Calu3 (cell line): ENCODE data around the gene TRIM71. TPM values are rescaled to one million over a fixed set of nuclear protein-coding genes. Genes with fewer than 3 reads are reported as not detected.

Source experiments
- BruUV-seq: library from RNA; stranded (reverse); fragments of 400-500 nt; replicated peaks from 2 replicates; lab custom pipeline; 2021; lab: Mats Ljungman, UMichigan
- CTCF ChIA-PET: fragments of 300-600 bp; sonication (Branson Sonifier 250); formaldehyde crosslinking; loops from one replicate; lab custom pipeline; 2022; ENCODE audit warnings: antibody characterized with exemption; lab: Charles Lee
- DNase-seq: peaks from one replicate; pipeline ENCODE4 v3.0.0; 2022
- H3K27ac Mint-ChIP-seq: one replicate; pipeline ENCODE4 v1.8.0; 2022; ENCODE audit warnings: mixed read lengths; ENCODE audit not compliant: unreplicated experiment
- H3K27me3 Mint-ChIP-seq: one replicate; pipeline ENCODE4 v1.8.0; 2022; ENCODE audit warnings: mixed read lengths; ENCODE audit not compliant: unreplicated experiment
- H3K36me3 Mint-ChIP-seq: one replicate; pipeline ENCODE4 v1.8.0; 2022; ENCODE audit warnings: mild to moderate bottlenecking, moderate library complexity, mixed read lengths; ENCODE audit not compliant: insufficient read depth, unreplicated experiment
- H3K4me1 Mint-ChIP-seq: one replicate; pipeline ENCODE4 v1.8.0; 2022; ENCODE audit warnings: mild to moderate bottlenecking, low read depth, mixed read lengths; ENCODE audit not compliant: unreplicated experiment
- H3K4me3 Mint-ChIP-seq: one replicate; pipeline ENCODE4 v1.8.0; 2022; ENCODE audit warnings: mild to moderate bottlenecking, low read depth, moderate library complexity, mixed read lengths; ENCODE audit not compliant: unreplicated experiment
- H3K9me3 Mint-ChIP-seq: one replicate; pipeline ENCODE4 v1.8.0; 2022; ENCODE audit warnings: low read depth, mixed read lengths; ENCODE audit not compliant: unreplicated experiment
- intact Hi-C: fragments of 100-400 bp; cut with micrococcal nuclease; formaldehyde crosslinking; loops from one replicate; pipeline ENCODE4 v1.10.0; 2022; ENCODE audit not compliant: unreplicated experiment
- total RNA-seq: library from RNA; stranded (reverse); gene quantifications from 2 replicates; pipeline ENCODE4 v1.2.3, GENCODE V29; 2022
- TF ChIP-seq, protein P1 (sequence below): fragments of 200-600 bp; IDR thresholded peaks from one replicate; pipeline ENCODE4 v1.8.0; 2022; ENCODE audit warnings: antibody characterized with exemption; ENCODE audit not compliant: unreplicated experiment

Gene TRIM71
- total RNA-seq, 1 experiment from 2014 or later: not detected

DNA sequence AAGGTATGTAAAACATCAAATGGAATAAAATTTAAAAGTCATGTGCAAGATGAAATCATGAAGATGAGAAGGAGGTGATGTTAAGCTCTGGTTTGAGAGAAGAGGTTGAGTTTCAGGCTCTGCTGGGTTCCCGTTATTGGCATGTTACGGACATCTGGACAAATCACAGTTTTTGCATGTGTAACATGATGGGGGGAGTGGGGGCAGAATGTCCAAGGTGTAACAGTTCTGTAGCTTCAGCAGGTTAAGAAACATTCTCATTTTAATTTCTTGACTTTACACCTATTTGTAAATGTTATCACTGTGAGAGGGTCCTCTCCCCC, 17.2 kb downstream of the TRIM71 start:
- CTCF ChIA-PET: no interaction called here
- intact Hi-C loops: no loop called here
- H3K36me3 Mint-ChIP-seq: no peaks in the 10 kb centered on the region
- DNase-seq: no peak
- H3K27ac Mint-ChIP-seq: no peak overlapping the region
- TF ChIP-seq, protein P1, sequence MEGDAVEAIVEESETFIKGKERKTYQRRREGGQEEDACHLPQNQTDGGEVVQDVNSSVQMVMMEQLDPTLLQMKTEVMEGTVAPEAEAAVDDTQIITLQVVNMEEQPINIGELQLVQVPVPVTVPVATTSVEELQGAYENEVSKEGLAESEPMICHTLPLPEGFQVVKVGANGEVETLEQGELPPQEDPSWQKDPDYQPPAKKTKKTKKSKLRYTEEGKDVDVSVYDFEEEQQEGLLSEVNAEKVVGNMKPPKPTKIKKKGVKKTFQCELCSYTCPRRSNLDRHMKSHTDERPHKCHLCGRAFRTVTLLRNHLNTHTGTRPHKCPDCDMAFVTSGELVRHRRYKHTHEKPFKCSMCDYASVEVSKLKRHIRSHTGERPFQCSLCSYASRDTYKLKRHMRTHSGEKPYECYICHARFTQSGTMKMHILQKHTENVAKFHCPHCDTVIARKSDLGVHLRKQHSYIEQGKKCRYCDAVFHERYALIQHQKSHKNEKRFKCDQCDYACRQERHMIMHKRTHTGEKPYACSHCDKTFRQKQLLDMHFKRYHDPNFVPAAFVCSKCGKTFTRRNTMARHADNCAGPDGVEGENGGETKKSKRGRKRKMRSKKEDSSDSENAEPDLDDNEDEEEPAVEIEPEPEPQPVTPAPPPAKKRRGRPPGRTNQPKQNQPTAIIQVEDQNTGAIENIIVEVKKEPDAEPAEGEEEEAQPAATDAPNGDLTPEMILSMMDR: no peak
- H3K4me1 Mint-ChIP-seq: no peaks in the 10 kb centered on the region
- H3K27me3 Mint-ChIP-seq: peaks cover 19% of the 10 kb centered on the region
- BruUV-seq: no TSS peak
- H3K9me3 Mint-ChIP-seq: no peaks in the 10 kb centered on the region
- no peak overlapping the region for H3K4me3 Mint-ChIP-seq

DNA sequence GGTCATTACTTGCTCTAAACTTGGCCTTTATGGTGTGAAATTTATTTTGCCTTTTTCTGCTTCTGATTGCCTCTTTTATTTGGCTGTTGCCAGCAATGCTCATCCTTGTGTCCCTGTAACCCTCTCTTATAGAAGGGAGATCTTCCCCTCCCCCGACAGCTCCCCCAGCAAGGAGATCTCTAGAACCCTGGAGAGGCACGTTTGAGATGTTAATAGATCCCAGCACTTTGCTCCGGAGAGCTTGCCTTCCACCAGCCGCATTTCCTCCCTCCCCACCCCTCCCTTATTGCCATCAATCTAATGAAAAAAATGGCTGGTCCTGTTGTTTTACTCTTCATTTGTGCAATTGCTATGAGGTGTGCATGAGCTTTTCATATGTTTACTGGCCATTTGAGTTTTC, 18.2 kb downstream of the TRIM71 start:
- H3K9me3 Mint-ChIP-seq: no peaks in the 10 kb centered on the region
- CTCF ChIA-PET: interaction anchor here (0.6 to 0.7 kb wide), 2 partner anchors 16 to 1058 kb away, joined by 5 to 9 read pairs; no protein-coding TSS in a partner anchor
- BruUV-seq: no TSS peak
- H3K27me3 Mint-ChIP-seq: peaks cover 19% of the 10 kb centered on the region
- no peaks in the 10 kb centered on the region for H3K4me1 Mint-ChIP-seq
- no peak for DNase-seq
- TF ChIP-seq, protein P1: no peak
- H3K36me3 Mint-ChIP-seq: no peaks in the 10 kb centered on the region
- no peak overlapping the region for H3K4me3 Mint-ChIP-seq
- intact Hi-C loops: no loop called here
- H3K27ac Mint-ChIP-seq: no peak overlapping the region

DNA sequence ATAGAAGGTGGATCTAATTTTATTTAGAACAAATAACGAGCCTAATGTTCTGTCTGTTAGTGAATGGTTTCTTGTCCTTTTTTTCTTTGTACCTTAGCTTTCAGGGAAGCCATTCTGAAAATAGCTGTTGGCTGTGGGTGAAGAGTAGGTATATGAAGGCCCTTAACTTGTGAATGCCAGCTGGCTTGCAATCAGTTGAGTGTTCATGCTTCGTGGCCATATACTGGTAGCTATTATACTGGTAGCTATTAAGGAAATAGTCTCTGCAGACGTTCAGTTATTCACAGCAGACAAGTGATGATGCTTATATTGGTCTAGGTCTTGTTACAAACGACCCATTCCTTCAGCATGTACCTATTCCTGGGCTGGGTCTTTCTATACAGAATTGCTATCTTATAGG, 18.8 kb downstream of the TRIM71 start:
- CTCF ChIA-PET: interaction anchor here (0.6 to 0.7 kb wide), 2 partner anchors 15 to 1059 kb away, joined by 5 to 9 read pairs; no protein-coding TSS in a partner anchor
- intact Hi-C loops: no loop called here
- no peaks in the 10 kb centered on the region for H3K36me3 Mint-ChIP-seq

DNA sequence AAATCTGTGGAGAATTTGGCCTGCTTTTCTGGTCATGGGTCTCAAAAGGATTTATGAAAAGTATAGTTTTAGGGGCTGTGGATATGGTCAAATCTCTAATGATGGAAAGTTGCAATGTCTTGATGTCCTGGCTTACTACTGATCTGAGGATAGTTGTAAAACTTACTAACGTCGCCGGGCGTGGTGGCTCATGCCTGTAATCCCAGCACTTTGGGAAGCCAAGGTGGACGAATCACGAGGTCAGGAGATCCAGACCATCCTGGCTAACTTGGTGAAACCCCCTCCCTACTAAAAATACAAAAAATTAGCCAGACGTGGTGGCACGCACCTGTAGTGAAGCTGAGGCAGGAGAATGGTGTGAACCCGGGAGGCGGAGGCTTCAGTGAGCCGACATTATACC, 19.6 kb downstream of the TRIM71 start:
- H3K27ac Mint-ChIP-seq: no peak overlapping the region
- TF ChIP-seq, protein P1: no peak
- intact Hi-C loops: no loop called here
- no peaks in the 10 kb centered on the region for H3K9me3 Mint-ChIP-seq
- CTCF ChIA-PET: no interaction called here
- H3K36me3 Mint-ChIP-seq: no peaks in the 10 kb centered on the region
- peaks cover 7% of the 10 kb centered on the region for H3K4me1 Mint-ChIP-seq
- BruUV-seq: no TSS peak
- peaks cover 19% of the 10 kb centered on the region for H3K27me3 Mint-ChIP-seq
- H3K4me3 Mint-ChIP-seq: no peak overlapping the region
- no peak for DNase-seq

More for the DNA sequence above, 18.8 kb downstream of the TRIM71 start:
- no peak overlapping the region for H3K4me3 Mint-ChIP-seq
- no peak for DNase-seq
- H3K27me3 Mint-ChIP-seq: peaks cover 19% of the 10 kb centered on the region
- no TSS peak for BruUV-seq
- TF ChIP-seq, protein P1: no peak
- no peak overlapping the region for H3K27ac Mint-ChIP-seq
- H3K9me3 Mint-ChIP-seq: no peaks in the 10 kb centered on the region
- H3K4me1 Mint-ChIP-seq: no peaks in the 10 kb centered on the region
